ENCODE results near the gene TOP2A.

GRCh38 chr17:40352779-40353394, 64.8 kb downstream of the TOP2A start:
- TF ChIP-seq, protein P1, sequence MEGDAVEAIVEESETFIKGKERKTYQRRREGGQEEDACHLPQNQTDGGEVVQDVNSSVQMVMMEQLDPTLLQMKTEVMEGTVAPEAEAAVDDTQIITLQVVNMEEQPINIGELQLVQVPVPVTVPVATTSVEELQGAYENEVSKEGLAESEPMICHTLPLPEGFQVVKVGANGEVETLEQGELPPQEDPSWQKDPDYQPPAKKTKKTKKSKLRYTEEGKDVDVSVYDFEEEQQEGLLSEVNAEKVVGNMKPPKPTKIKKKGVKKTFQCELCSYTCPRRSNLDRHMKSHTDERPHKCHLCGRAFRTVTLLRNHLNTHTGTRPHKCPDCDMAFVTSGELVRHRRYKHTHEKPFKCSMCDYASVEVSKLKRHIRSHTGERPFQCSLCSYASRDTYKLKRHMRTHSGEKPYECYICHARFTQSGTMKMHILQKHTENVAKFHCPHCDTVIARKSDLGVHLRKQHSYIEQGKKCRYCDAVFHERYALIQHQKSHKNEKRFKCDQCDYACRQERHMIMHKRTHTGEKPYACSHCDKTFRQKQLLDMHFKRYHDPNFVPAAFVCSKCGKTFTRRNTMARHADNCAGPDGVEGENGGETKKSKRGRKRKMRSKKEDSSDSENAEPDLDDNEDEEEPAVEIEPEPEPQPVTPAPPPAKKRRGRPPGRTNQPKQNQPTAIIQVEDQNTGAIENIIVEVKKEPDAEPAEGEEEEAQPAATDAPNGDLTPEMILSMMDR (conservative IDR thresholded peaks at IDR 0.05) = no peak
- TF ChIP-seq ZFX (IDR thresholded peaks at IDR 0.05) = no peak

Data from C4-2B (cell line).